T-helper 1 cell treated with Interleukin-12 subunit alpha and Interleukin-12 subunit beta and Interleukin-4 antibody, amounts not matched to agents 30 ng/mL and 1 ng/mL, for 36 hours (primary cell): Measurements from ENCODE around the gene SYT9. TPM values are rescaled to one million over a fixed set of nuclear protein-coding genes. Genes with fewer than 3 reads are reported as not detected.

Experiments
- intact Hi-C: fragments of 100-400 bp; cut with micrococcal nuclease; formaldehyde crosslinking; loops from one replicate; pipeline ENCODE4 v1.15.1; 2024
- total RNA-seq: library from RNA; stranded (reverse); gene quantifications from 2 replicates; pipeline ENCODE4 v1.2.3, GENCODE V29; 2022

The SYT9 gene
- total RNA-seq: not detected in 2 replicates

- intact Hi-C loops: no loop called here
Observed at GRCh38 chr11:7251836-7252682, at the start of gene SYT9. Gene SYT9 (plus strand): TSS chr11:7251904. CDS start chr11:7252187, 283 bp downstream.

GRCh38 chr11:7202412-7202811, 49.3 kb upstream of the SYT9 start:
- intact Hi-C loops: no loop called here

DNA sequence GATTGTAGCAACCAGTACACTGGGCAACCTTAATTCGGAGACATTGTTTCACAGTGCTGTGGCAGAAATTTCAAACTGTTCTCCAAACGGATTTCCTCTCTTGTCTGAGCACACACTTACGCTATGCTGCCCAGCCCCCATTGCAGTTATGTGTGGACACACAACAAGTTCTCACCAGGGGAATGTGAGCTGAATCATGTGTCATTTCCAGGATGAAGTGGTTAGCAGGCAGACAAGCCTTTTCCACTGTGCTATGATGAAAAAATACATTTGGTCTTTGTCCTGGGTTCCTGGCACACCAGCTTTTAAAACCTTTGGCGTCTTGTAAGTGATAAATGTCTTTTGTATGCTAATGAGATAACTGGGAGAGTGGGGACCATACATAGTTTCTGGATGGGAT, 46.9 kb upstream of the SYT9 start:
- intact Hi-C loops: no loop called here

- intact Hi-C loops: no loop called here
Observed at GRCh38 chr11:7208391-7208790, 43.3 kb upstream of the SYT9 start.

- intact Hi-C loops: no loop called here
Observed at GRCh38 chr11:7219491-7219890, 32.2 kb upstream of the SYT9 start.

DNA sequence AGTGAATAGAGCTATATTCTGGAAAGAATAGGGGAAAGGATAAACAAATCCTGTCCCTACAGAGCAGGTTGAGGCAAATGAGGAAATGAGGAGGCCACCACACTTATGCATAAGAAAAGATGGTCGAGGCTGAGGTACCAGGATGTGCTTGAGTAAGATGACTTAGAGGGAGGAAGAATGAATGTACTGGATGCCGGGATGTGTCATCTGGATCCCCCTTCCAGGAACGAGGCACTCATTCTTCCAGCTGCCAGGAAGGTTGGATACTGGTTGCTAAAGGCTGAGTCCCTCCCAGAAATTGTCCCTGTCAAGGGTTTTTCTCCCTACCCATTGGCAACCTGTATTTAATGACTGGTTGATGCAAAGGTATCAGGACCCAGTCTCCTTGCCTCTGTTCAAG, 31.1 kb upstream of the SYT9 start:
- intact Hi-C loops: no loop called here

DNA sequence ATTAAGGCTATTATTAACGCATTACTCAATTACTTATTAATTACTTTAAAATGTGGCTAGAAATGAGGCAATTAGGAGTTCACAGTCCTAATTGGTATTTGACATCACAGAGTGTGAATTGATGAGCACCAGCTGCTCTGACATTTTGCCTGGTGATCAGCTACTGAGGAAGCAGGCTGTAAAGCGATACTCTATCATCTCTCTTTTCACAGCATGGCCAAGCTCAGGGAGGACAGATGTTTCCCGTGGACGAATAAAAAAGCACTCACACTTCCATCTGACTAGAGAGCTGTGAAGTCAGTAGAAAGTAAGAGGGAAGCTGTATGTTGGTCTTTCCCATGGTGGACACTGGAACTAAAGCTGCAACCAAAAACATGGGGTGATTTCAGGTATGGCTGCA, 29.1 kb upstream of the SYT9 start:
- intact Hi-C loops: no loop called here

GRCh38 chr11:7239877-7240276, 11.8 kb upstream of the SYT9 start:
- intact Hi-C loops: no loop called here

- intact Hi-C loops: no loop called here
Observed at GRCh38 chr11:7245341-7245740, 6.4 kb upstream of the SYT9 start.

DNA sequence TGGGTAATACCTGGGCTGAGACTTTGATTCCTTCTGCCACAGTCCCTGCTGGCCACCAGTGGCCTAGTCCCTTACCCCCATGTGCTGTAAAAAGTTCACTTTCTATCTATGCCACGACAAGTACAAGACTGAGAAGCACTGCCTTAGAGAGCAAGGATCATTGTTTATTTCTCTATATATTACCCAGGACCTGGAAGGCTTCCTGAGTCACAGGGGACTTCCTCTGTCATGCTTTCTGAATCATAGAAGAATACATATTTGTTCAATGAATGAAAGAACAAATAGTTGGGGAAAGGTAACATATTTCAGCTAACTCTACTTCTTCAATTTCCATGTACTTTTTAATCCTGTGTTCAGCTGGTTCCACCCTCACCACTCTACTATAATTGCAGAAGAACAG, 5.5 kb upstream of the SYT9 start:
- intact Hi-C loops: no loop called here

DNA sequence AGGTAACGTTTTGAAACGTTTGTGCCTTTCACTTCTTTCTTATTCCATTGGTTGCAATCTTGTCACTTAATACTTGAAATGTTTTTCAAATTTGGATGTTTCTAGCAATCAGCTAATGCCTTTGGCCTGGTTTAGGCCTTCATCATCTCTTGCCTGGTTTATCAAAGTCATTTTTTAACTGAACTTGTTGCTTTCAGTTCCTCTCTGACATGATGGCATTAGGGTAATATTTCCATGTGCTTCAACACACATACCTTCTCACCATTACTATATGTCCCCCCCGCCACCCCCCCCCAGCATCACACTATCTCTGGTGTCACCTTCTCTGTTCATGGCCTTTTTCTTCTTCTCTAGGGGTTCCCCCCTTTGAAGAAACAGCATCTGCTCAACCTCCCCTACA, 1.5 kb upstream of the SYT9 start:
- intact Hi-C loops: no loop called here

DNA sequence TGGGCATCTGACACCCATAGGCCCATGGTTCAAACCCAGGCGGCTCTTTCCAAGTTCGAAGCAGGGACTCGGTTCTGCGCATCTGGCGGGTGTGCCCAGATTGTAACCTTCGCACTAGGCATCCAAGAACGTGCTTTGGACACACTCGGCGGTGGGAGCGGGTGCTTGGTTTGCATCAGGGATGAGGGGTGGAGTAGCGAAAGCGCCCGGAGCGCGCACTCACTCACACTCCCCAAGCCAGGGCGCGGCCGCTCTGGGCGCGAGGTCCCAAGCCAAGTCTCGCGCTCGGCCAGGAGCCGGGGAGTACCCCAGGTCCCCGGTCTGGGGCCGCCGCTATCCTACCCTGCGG, 243 bp upstream of the SYT9 start:
- intact Hi-C loops: no loop called here

GRCh38 chr11:7252683-7253213, 1.0 kb downstream of the SYT9 start:
- intact Hi-C loops: no loop called here

- intact Hi-C loops: no loop called here
Observed at GRCh38 chr11:7253800-7254199, 2.1 kb downstream of the SYT9 start.

- intact Hi-C loops: no loop called here
Observed at GRCh38 chr11:7254731-7255291, 3.1 kb downstream of the SYT9 start.

DNA sequence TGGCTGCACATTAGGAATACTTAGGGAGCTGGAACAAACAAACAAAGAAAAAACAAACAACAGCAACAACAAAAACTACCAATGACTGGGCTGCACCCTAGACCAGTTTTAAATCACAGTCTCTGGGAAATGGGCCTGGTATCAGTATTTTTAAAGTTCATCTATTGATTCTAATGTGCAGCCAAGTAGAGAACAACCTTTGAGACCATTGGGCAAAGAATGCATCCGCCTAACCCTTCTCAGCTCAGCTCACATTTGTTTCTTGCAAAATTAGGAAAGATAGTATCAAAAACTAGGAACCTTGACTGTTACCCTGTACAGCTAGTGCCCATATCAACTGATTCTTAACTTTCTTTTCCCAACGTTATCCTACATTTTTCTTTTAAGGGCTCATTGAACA, 5.2 kb downstream of the SYT9 start:
- intact Hi-C loops: no loop called here

DNA sequence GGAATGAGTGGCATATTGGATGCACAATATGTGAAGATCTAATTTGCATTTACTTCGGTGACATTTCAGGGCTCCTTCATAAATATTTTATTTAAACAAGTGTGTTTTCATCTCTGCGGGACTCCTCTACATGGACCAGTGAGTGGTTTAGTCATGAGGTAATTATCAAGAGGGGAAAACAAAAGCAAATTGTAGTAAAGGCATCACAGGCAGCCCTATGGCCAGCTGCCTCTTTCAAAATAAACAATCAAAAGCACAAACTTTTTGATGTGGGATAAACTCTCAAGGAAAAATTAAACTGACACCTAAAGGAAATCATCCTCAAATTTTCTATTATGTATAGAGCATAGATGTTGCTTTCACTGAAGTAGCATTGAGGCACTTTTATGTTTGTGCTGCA, 6.0 kb downstream of the SYT9 start:
- intact Hi-C loops: no loop called here

DNA sequence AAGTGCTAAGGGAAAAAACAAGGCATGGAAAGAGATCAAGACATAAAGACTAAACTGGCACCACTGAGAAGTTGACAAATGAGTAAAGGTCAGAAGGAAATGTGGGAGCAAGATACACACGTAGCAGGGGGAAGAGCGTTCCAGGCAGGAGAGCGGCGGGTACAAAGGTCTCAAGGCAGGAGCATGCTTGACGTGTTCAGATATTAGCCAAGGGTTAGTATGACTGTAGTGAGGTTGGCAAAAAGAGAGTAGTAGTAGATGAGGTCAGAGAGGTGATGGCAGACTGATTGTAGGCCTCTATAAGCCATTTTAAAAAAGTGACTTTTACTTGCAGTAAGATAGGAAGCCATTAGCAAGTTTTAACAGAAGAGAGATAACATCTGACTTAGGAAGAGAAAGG, 9.9 kb downstream of the SYT9 start:
- intact Hi-C loops: no loop called here

- intact Hi-C loops: no loop called here
Observed at GRCh38 chr11:7262672-7263071, 11.0 kb downstream of the SYT9 start.

- intact Hi-C loops: no loop called here
Observed at GRCh38 chr11:7263842-7264241, 12.1 kb downstream of the SYT9 start.

DNA sequence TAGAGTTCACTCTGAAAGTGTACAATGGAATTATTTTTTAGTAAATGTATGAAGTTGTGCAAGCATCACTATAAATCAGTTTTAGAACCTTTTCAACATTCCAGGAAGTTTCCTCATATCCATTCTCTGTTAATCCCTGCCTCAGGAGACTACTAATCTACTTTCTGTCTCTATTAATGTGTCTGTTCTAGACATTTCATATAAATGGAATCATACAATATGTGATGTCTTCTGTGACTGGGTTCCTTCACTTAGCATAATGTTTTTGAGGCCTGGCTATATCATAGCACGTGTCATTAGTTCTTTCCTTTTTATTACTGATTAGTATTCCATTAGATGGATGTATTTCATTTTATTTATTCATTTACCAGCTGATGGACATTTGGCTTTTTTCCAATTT, 17.1 kb downstream of the SYT9 start:
- intact Hi-C loops: no loop called here

DNA sequence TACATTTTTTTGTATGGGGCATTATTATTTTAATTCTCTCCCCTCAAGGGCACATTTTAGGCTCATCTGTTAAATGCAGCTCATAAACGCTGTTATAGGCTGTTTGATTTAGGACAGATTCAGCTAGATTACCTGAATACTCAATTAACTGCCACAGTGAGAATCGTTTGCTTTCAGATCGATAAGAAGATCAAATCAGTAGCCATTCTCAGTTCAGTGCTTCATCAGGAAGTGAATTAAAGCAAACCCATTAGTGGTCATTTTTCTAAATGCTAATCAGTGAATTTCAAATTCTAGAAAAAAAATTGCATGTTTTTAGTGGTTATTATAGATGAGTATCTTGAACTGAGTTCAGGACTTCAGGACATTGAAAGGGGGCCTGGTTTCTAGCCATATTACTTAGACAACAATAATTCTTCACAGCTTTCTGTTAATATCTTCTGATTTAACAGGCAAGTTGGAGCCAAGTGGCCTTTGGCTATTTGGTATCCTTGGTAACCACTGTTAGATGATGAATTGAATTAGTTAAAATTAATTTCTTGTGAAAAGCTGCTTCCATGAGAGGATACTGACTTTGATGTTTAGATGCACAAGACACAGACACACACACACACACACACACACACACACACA, 18.6 kb downstream of the SYT9 start:
- intact Hi-C loops: loop anchor here (10.0 kb wide), 1 partner anchor 456 kb away; no protein-coding TSS in a partner anchor
